ENCODE results near the gene FAM83F.
"Not testable (repeated sequence)": the region's sequence is repeated elsewhere in the genome, so short reads cannot be mapped to it uniquely, and the experiment has no call there.

The FAM83F gene

DNA sequence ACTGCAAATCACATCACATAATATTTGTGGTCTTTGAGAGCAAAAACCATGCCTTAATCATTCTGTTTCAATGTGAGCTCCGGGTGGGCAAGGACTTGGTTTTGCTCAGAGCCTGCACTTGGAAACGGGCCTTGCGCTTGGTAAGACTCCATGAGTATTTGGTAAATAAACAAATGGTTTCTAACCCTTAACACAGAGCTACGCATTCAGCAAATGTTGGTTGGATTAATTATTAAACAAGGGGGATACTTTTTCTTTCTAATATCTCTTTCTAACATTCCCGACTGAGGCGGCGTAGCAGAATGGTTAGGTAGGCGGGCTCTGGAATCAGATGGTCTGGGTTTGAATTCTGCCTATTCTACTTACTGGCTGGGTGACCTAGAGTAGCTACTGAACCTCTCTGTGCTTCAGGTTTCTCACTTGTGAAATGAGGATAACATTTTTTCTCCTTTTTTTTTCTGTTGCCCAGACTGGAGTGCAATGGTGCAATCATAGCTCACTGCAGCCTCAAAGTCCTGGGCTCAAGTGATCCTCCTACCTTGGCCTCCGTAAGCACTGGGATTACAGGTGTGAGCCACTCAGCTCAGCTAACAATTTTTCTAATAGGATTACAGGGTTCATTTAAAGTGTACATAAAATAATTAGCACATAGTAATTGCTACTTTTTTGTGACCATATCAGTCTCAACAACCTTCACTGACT, 3.4 kb upstream of the FAM83F start:
- Histone ChIP-seq H3K4me2 (ENCODE audit: low read length) (no peak overlapping the region), H3K27ac (ENCODE audit: low read length) (no peak overlapping the region), H3K36me3 (replicated peaks; ENCODE audit: low read depth, low read length) (no peaks in the 10 kb centered on the region), H3K9ac (ENCODE audit: low read length) (no peak overlapping the region), H3K27me3 (ENCODE audit: low read depth, low read length) (peaks cover 3% of the 10 kb centered on the region; the same call in 1 of the 2 replicates), H3K9me3 (ENCODE audit: insufficient read depth, low read length) (no peaks in the 10 kb centered on the region), H3K79me2 (ENCODE audit: low read length) (no peaks in the 10 kb centered on the region), H4K20me1 (ENCODE audit: insufficient read depth, low read length) (no peaks in the 10 kb centered on the region), H3K4me3 (ENCODE audit: low read length) (no peak overlapping the region), H2AFZ (ENCODE audit: low read depth, low read length) (no peak overlapping the region), H3K4me1 (ENCODE audit: low read length) (no peaks in the 10 kb centered on the region)
- TF ChIP-seq, protein P1, sequence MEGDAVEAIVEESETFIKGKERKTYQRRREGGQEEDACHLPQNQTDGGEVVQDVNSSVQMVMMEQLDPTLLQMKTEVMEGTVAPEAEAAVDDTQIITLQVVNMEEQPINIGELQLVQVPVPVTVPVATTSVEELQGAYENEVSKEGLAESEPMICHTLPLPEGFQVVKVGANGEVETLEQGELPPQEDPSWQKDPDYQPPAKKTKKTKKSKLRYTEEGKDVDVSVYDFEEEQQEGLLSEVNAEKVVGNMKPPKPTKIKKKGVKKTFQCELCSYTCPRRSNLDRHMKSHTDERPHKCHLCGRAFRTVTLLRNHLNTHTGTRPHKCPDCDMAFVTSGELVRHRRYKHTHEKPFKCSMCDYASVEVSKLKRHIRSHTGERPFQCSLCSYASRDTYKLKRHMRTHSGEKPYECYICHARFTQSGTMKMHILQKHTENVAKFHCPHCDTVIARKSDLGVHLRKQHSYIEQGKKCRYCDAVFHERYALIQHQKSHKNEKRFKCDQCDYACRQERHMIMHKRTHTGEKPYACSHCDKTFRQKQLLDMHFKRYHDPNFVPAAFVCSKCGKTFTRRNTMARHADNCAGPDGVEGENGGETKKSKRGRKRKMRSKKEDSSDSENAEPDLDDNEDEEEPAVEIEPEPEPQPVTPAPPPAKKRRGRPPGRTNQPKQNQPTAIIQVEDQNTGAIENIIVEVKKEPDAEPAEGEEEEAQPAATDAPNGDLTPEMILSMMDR (IDR thresholded peaks at IDR 0.05; ENCODE audit: low read depth, low read length), result no peak
- TF ChIP-seq EZH2phosphoT487 (IDR thresholded peaks at IDR 0.05; ENCODE audit: low read depth), result no peak

DNA sequence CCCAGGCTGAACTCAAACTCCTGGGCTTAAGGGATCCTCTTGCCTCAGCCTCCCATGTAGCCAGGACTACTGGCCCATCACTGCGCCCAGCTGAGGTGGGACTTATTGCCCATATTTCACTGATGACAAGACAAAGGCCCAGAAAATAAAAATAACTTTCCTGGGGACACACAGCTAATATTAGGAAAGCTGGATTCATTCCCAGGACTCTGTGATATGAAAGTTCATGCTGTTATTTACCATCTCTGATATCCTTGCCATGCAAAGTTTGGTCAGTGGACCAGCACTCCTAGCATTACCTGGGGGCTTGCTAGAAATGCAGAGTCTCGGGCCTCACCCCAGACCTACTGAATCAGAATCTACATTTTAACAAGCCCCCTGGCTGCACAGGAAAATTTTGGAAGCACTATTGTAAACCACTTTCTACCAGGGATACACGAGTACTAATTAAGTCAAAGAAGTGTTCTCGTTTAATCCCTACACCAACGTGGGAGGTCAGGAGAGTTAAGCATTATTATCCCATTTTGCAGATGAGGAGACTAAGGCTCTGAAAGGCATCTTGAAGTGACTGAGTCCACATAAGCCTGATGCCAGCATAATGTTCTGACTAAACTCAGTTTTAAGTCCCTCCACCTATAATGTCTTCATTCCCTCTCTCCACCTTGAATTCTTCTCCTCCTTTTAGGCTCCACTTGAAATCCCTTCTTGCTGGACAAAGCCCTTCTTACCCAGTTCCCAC, 2.5 kb upstream of the FAM83F start:
- Histone ChIP-seq H3K4me1 (ENCODE audit: low read length) (no peaks in the 10 kb centered on the region), H3K36me3 (replicated peaks; ENCODE audit: low read depth, low read length) (no peaks in the 10 kb centered on the region), H4K20me1 (ENCODE audit: insufficient read depth, low read length) (no peaks in the 10 kb centered on the region), H3K27ac (ENCODE audit: low read length) (no peak overlapping the region), H3K79me2 (ENCODE audit: low read length) (no peaks in the 10 kb centered on the region), H2AFZ (ENCODE audit: low read depth, low read length) (no peak overlapping the region), H3K9ac (ENCODE audit: low read length) (no peak overlapping the region), H3K4me3 (ENCODE audit: low read length) (no peak overlapping the region), H3K27me3 (ENCODE audit: low read depth, low read length) (peaks cover 3% of the 10 kb centered on the region; the same call in 1 of the 2 replicates), H3K9me3 (ENCODE audit: insufficient read depth, low read length) (no peaks in the 10 kb centered on the region), H3K4me2 (ENCODE audit: low read length) (no peak overlapping the region)
- TF ChIP-seq EZH2phosphoT487 (IDR thresholded peaks at IDR 0.05; ENCODE audit: low read depth), result no peak
- TF ChIP-seq, protein P1 (IDR thresholded peaks at IDR 0.05; ENCODE audit: low read depth, low read length), result no peak

DNA sequence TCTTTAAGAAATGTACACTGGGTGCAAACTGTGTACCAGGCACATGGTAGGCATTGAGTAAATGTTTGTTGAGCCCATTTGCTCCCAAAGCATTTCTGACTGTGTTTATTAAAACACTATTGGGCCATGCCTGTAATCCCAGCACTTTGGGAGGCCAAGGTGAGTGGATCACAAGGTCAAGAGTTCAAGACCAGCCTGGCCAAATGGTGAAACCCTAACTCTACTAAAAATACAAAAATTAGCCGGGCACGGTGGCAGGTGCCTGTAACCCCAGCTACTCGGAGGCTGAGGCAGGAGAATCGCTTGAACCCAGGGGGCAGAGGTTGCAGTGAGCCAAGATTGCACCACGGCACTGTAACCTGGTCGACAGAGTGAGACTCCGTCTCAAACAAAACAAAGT, 1.9 kb upstream of the FAM83F start:
- H3K27me3 ChIP-seq (ENCODE audit: low read depth, low read length); H3K36me3 ChIP-seq (replicated peaks; ENCODE audit: low read depth, low read length); H3K9ac ChIP-seq (ENCODE audit: low read length); H2AFZ ChIP-seq (ENCODE audit: low read depth, low read length); H3K4me3 ChIP-seq (ENCODE audit: low read length); H3K4me2 ChIP-seq (ENCODE audit: low read length); H3K79me2 ChIP-seq (ENCODE audit: low read length); H3K4me1 ChIP-seq (ENCODE audit: low read length); H4K20me1 ChIP-seq (ENCODE audit: insufficient read depth, low read length); H3K27ac ChIP-seq (ENCODE audit: low read length); H3K9me3 ChIP-seq (ENCODE audit: insufficient read depth, low read length): not testable (repeated sequence)

DNA sequence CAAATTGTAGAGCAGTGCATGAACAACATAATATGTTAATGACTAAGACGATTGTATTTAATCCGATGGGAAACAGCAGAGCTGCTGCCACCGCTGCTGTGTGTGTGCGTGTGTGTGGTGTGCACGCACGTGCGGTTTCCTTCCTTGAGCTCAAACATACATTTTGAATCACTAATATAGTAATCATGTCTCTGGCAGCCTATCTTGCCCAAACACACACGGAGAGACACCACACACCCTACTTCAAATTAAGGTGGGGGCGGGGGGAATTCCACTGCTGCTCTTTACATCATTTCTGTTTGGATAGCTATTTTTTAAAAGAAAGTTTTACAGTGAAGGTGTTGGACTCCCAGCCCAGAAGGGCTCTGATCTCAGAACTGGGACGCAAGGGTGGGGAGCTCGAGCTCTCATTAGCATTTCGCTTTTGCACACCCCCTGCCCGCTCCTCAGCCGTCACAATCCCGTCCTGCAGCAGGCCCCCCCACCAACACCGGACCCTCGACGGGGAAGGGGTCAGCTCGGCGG, 651 bp upstream of the FAM83F start:
- H3K36me3 ChIP-seq (replicated peaks; ENCODE audit: low read depth, low read length), result no peaks in the 10 kb centered on the region
- H3K27ac ChIP-seq (ENCODE audit: low read length), result no peak overlapping the region
- H4K20me1 ChIP-seq (ENCODE audit: insufficient read depth, low read length), result no peaks in the 10 kb centered on the region
- H3K4me1 ChIP-seq (ENCODE audit: low read length), result no peaks in the 10 kb centered on the region
- no peaks in the 10 kb centered on the region for H3K79me2 ChIP-seq (ENCODE audit: low read length)
- no peaks in the 10 kb centered on the region for H3K9me3 ChIP-seq (ENCODE audit: insufficient read depth, low read length)
- no peak overlapping the region for H3K4me2 ChIP-seq (ENCODE audit: low read length)
- H3K4me3 ChIP-seq (ENCODE audit: low read length), result no peak overlapping the region
- no peak for TF ChIP-seq EZH2phosphoT487 (IDR thresholded peaks at IDR 0.05; ENCODE audit: low read depth)
- TF ChIP-seq, protein P1 (IDR thresholded peaks at IDR 0.05; ENCODE audit: low read depth, low read length), result no peak
- peaks cover 3% of the 10 kb centered on the region; the same call in 1 of the 2 replicates for H3K27me3 ChIP-seq (ENCODE audit: low read depth, low read length)
- no peak overlapping the region for H2AFZ ChIP-seq (ENCODE audit: low read depth, low read length)
- no peak overlapping the region for H3K9ac ChIP-seq (ENCODE audit: low read length)

All from OCI-LY3 (cell line).